Spinal cord (tissue), 10 donors: ENCODE measurements around the gene C1R. TPM values are rescaled to one million over a fixed set of nuclear protein-coding genes. Genes with fewer than 3 reads are reported as not detected.

Experiments used
- DNase-seq, 6 donors: peaks; one replicate each; pipeline versions ENCODE4 v3.0.0 to v3.0.0-alpha.2; 2013 to 2015; ENCODE audit warnings: low spot score in 6 of 6, low read depth in 4 of 6
- H3K27ac ChIP-seq: one replicate; pipeline ENCODE4 v1.5.1; 2013; ENCODE audit warnings: low read depth, low read length, control low read depth
- H3K27me3 ChIP-seq: one replicate; pipeline ENCODE4 v1.6.1; 2013; ENCODE audit warnings: low read length; ENCODE audit not compliant: control insufficient read depth, insufficient read depth
- H3K36me3 ChIP-seq: one replicate; pipeline ENCODE4 v1.6.1; 2013; ENCODE audit warnings: low read length; ENCODE audit not compliant: control insufficient read depth, insufficient read depth
- H3K4me1 ChIP-seq: one replicate; pipeline ENCODE4 v1.6.1; 2013; ENCODE audit warnings: low read length; ENCODE audit not compliant: control insufficient read depth, insufficient read depth
- H3K4me3 ChIP-seq: one replicate; pipeline ENCODE4 v1.5.1; 2013; ENCODE audit warnings: low read depth, low read length, control low read depth
- H3K9me3 ChIP-seq: one replicate; pipeline ENCODE4 v1.6.1; 2013; ENCODE audit warnings: low read length; ENCODE audit not compliant: control insufficient read depth, insufficient read depth
- WGBS: methylation state at CpG from one replicate; pipeline ENCODE4 v1.1.5; 2013; ENCODE audit warnings: missing lambda C conversion rate; ENCODE audit not compliant: insufficient coverage; 5-methylcytosine and 5-hydroxymethylcytosine counted together
- polyA plus RNA-seq, 2 donors: library from polyadenylated mRNA; unstranded; fragments of 120-200 nt; gene quantifications; one replicate each; pipeline ENCODE4 v1.2.1, GENCODE V29; 2013; ENCODE audit not compliant: insufficient read length in 2 of 2
- total RNA-seq, 2 donors: library from RNA; depleted of rRNA in 1 of 2; stranded (reverse); fragments of 120-200 nt in 1 of 2; fragments of >200 nt in 1 of 2; gene quantifications; one replicate each; pipeline versions ENCODE4 v1.2.3 to v1.2.4, GENCODE V29; 2013 to 2014
- donor health status: healthy.

C1R gene
- total and polyA plus RNA-seq, 4 donors, result 18.7 to 83.1 (median 36.8) TPM

GRCh38 chr12:7102582-7102981, 10.3 kb upstream of the C1R start:
- Histone ChIP-seq H3K27ac (no peak overlapping the region), H3K36me3 (no peaks in the 10 kb centered on the region)

DNA sequence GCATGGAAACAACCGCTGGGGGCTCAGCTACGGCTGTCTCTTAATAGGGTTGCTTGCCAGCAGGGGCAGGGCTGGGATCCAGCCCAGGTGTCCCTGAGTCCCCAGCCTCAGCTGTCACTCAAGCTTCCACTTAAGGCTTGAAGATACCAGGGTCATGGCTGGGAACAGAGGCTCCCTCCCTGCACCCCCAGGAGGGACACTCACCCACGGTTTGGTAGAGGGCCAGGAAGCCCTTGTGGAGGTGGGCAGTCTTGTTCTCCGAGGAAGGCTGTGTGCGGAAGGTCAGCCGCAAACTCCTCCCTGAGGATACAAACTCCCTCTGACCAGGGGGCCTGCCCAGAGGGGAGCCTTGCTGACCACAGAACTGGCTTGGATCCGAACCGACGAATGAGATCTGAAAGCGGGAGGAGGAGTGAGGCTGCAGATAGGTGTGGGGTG, 9.5 kb upstream of the C1R start:
- DNase-seq, result no peak
- Histone ChIP-seq H3K4me3 (no peak overlapping the region), H3K27me3 (no peaks in the 10 kb centered on the region), H3K36me3 (no peaks in the 10 kb centered on the region), H3K27ac (no peak overlapping the region), H3K4me1 (no peaks in the 10 kb centered on the region), H3K9me3 (no peaks in the 10 kb centered on the region)
- 85% methylated on average over 6 of the region's 10 CpGs for WGBS

More at GRCh38 chr12:7102582-7102981, 10.3 kb upstream of the C1R start:
- no peaks in the 10 kb centered on the region for H3K4me1 ChIP-seq
- H3K9me3 ChIP-seq, result no peaks in the 10 kb centered on the region
- no peaks in the 10 kb centered on the region for H3K27me3 ChIP-seq
- DNase-seq, result no peak
- WGBS, result 87% methylated on average over 3 of the region's 3 CpGs
- no peak overlapping the region for H3K4me3 ChIP-seq

GRCh38 chr12:7101047-7101693, 8.9 kb upstream of the C1R start:
- H3K36me3 ChIP-seq, result no peaks in the 10 kb centered on the region
- no peaks in the 10 kb centered on the region for H3K9me3 ChIP-seq
- no peaks in the 10 kb centered on the region for H3K27me3 ChIP-seq
- 97% methylated on average over 3 of the region's 4 CpGs for WGBS
- H3K4me3 ChIP-seq, result no peak overlapping the region
- no peak for DNase-seq
- no peak overlapping the region for H3K27ac ChIP-seq
- H3K4me1 ChIP-seq, result no peaks in the 10 kb centered on the region

- 85% methylated on average over 3 of the region's 4 CpGs for WGBS
- no peak overlapping the region for H3K4me3 ChIP-seq
- DNase-seq, result no peak
These were observed 8.0 kb upstream of the C1R start for GRCh38 chr12:7100239-7100638.

GRCh38 chr12:7099290-7099996, 7.2 kb upstream of the C1R start:
- no peak for DNase-seq
- no peaks in the 10 kb centered on the region for H3K36me3 ChIP-seq
- H3K9me3 ChIP-seq, result no peaks in the 10 kb centered on the region
- H3K27me3 ChIP-seq, result no peaks in the 10 kb centered on the region
- H3K27ac ChIP-seq, result no peak overlapping the region
- WGBS, result 86% methylated on average over 9 of the region's 9 CpGs
- H3K4me3 ChIP-seq, result no peak overlapping the region
- H3K4me1 ChIP-seq, result no peaks in the 10 kb centered on the region

More at GRCh38 chr12:7100239-7100638, 8.0 kb upstream of the C1R start:
- Histone ChIP-seq H3K36me3 (no peaks in the 10 kb centered on the region), H3K27ac (no peak overlapping the region), H3K27me3 (no peaks in the 10 kb centered on the region), H3K9me3 (no peaks in the 10 kb centered on the region), H3K4me1 (no peaks in the 10 kb centered on the region)

- no peaks in the 10 kb centered on the region for H3K36me3 ChIP-seq
- WGBS, result 71% methylated on average over 13 of the region's 19 CpGs
- H3K9me3 ChIP-seq, result no peaks in the 10 kb centered on the region
- H3K27me3 ChIP-seq, result no peaks in the 10 kb centered on the region
- DNase-seq, result no peak
- H3K4me1 ChIP-seq, result peaks cover 9% of the 10 kb centered on the region
- no peak overlapping the region for H3K4me3 ChIP-seq
- no peak overlapping the region for H3K27ac ChIP-seq
These were observed 4.7 kb upstream of the C1R start for GRCh38 chr12:7096979-7097378.

GRCh38 chr12:7096006-7096932, 4.0 kb upstream of the C1R start:
- Histone ChIP-seq H3K4me1 (peaks cover 16% of the 10 kb centered on the region), H3K27me3 (no peaks in the 10 kb centered on the region), H3K4me3 (no peak overlapping the region), H3K9me3 (no peaks in the 10 kb centered on the region), H3K27ac (no peak overlapping the region), H3K36me3 (no peaks in the 10 kb centered on the region)
- DNase-seq, result no peak
- WGBS, result 84% methylated on average over 19 of the region's 26 CpGs

DNA sequence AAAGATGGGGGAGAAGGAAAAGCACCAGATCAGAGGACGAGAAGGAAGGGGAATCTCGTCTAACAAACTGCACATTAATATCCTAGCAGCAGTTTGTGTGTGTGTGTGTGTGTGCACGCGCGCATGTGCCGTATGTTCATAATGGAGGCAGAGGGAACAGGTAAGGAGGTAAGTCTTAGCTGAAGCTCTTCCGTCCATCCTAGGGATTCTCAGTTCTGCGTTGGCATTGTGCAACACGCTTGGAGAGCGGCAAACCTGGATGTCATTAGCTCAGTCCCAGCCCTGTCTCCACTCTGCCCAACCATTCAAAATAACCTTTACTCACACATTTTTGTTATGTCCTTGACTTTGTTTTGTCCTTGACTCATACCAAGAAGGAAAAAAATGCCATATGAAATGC, 1.6 kb upstream of the C1R start:
- H3K27me3 ChIP-seq, result no peaks in the 10 kb centered on the region
- no peak for DNase-seq
- H3K27ac ChIP-seq, result no peak overlapping the region
- H3K36me3 ChIP-seq, result peaks cover 5% of the 10 kb centered on the region
- 74% methylated on average over 4 of the region's 10 CpGs for WGBS
- peaks cover 21% of the 10 kb centered on the region for H3K4me1 ChIP-seq
- H3K9me3 ChIP-seq, result no peaks in the 10 kb centered on the region
- no peak overlapping the region for H3K4me3 ChIP-seq

DNA sequence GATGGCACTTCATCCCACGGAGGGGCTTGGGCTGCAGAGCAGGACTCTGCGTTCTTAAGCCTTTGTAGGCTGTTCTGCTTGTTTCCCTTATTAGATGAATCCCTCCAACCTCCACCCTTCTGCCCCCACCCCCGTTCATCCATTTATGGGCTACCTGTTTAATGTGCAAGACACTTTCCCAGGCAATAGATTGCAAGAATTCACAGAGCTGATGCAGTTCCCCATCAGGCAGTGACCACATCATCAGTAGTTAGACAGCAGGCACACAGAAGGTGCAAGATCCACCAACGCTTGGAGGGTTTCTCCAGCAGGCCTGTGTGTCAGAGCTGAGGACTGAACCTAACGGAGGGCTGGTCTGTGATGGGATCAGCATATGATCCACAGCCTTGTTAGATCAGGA, 1.2 kb upstream of the C1R start:
- Histone ChIP-seq H3K27me3 (no peaks in the 10 kb centered on the region), H3K4me3 (no peak overlapping the region), H3K4me1 (peaks cover 21% of the 10 kb centered on the region), H3K27ac (no peak overlapping the region), H3K9me3 (no peaks in the 10 kb centered on the region), H3K36me3 (peaks cover 7% of the 10 kb centered on the region)
- 72% methylated on average over 4 of the region's 5 CpGs for WGBS
- DNase-seq, result no peak
